ENCODE results near the gene LRP5.

Gene LRP5

DNA sequence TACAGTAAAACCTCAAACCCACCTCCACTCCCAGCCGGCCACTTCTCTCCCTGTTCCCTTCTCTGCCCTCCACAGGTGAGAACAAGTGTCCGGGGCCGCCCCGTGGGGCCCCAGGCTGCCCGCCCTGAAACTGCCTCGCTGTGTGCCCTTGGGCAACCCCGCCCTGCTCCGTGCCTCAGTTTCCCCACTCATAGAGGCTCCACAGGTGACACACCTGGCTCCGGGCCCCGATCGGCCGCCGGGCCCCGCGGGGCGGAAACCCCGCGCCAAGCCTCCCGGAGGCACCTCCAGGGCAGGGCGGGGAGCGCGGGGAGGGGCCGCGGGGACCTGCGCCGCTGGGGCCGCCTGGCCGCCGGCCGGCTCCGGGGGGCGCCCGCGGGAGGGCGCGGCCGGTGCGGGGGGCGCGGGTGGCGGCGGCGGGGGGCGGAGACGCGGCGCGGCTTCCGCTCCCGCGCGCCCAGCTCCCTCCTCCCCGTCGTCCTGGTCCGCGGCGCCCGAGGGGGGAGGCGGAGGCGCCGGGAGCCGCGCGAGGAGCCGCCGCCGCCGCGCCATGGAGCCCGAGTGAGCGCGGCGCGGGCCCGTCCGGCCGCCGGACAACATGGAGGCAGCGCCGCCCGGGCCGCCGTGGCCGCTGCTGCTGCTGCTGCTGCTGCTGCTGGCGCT lies at the start of gene LRP5:
TSS of gene LRP5 (plus strand) at position 475 of the 663 bp plus-strand sequence. CDS start at position 599, 124 bp downstream.
- in situ Hi-C loops (cut with MboI; ENCODE audit: low sequenced_read_pairs), result no loop called here

DNA sequence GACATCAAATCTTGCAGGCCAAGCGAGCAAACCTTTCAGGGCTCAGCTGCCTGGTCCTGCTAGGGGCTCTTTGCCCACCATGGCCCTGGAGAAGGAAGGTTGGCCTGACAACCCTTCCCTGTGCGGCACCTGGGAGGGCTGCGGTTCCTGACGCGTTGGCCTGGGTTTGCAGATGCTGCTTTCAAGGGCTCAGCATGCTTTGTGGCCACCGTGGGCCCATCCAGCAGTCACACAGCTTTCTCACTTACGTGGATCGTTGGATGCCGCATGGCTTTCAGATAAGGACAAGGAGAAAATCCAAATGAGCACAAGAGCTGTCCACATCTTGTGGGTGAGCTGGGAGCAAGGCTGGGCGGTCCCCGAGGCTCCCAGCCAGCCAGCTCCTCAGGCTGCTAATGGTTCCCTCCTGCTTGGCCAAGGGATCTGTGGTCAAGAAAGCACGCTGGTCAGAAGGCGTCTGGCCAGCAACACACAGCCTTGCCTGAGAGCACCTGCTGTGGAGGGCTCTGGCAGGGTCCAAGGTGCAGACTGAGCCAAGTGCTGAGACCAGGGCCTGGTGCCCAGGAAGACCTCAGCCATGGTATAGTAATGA lies 48.9 kb upstream of the LRP5 start:
- in situ Hi-C loops (cut with MboI; ENCODE audit: low sequenced_read_pairs), result no loop called here

DNA sequence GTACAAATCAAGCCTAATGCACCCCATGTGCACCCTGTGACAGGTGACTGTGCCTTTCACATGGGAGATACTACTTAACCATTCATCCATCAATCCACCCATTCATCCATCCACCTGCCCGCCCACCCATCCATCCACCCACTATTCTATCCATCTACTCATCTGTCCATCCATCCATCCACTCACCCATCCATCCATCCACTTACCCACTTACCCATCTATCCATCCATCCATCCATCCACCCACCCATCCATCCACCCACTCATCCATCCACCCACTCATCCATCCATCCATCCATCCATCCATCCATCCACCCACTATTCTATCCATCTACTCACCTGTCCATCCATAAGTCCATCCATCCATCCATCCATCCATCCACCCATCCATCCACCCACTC lies 48.1 kb upstream of the LRP5 start:
- in situ Hi-C loops (cut with MboI; ENCODE audit: low sequenced_read_pairs), result no loop called here

DNA sequence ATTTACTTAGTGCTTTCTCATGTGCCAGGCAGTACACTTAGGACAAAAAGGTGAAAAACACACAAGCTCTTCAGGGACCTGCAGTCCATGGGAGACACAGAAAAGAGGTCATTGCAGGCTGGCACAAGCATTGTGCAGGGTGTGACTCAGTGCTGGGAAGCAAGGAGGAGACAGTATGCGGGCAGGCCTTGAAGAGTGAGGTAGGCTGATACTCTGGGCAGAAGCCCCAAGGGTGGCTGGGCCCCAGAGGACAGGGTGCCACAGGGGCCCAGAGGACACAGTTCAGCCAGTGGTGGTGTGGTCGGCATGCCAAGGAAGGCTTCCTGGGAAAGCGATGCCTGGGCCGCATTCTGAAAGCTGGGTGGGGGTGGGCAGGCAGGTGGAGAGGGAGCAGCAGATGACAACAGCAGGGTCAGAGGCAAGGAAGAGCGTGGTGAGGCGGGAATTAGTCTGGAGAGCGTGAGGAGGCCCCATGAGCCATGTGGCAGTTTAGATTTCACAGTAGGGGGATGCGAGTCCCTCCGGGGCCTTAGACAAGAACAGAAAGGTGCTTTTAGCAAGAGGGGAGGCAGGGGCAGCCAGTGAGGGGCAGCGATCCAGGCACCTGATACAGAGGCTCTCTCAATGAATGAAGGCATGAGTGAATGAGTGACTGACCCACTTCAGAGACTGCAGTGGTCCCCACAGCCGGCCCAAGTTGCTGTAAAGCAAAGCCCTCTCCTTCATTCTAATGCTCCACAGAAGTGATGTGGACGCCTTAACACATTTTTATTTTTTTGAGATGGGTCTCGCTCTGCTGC lies 47.5 kb upstream of the LRP5 start:
- in situ Hi-C loops (cut with MboI; ENCODE audit: low sequenced_read_pairs), result no loop called here

GRCh38 chr11:68266121-68266891 lies 46.1 kb upstream of the LRP5 start:
- in situ Hi-C loops (cut with MboI; ENCODE audit: low sequenced_read_pairs), result no loop called here

GRCh38 chr11:68266936-68267880 lies 45.2 kb upstream of the LRP5 start:
- in situ Hi-C loops (cut with MboI; ENCODE audit: low sequenced_read_pairs), result no loop called here

- in situ Hi-C loops (cut with MboI; ENCODE audit: low sequenced_read_pairs), result no loop called here
Observed at GRCh38 chr11:68267881-68268240, 44.5 kb upstream of the LRP5 start.

DNA sequence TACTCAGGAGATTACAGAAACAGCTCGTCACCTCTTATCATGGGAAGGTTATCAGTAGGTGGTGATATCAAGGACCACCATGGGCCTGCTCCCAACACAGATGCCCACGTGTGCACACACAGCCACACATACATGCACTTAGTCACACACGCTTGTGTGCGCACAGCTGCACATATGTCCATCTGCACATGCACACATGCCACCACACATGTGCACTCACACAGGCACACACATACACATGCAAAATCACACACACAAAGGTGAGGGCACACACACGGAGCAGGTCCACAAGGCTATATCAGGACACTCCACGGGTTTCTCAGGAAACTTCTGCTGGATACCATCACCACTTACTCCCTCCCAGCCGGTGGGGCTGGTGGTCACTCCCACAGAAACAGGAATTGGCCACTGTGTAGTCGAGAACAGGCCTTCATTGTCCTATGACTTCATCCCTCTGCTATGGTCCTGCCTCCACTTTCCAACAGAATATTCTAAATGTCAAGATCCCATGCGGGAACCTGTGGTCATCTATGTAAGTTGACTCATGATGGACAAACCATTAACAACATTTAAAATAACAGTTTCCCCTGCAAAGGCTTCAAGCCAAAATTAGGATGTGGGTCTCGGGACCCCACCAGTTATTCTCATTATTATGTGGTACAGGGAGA lies 42.8 kb upstream of the LRP5 start:
- in situ Hi-C loops (cut with MboI; ENCODE audit: low sequenced_read_pairs), result no loop called here

DNA sequence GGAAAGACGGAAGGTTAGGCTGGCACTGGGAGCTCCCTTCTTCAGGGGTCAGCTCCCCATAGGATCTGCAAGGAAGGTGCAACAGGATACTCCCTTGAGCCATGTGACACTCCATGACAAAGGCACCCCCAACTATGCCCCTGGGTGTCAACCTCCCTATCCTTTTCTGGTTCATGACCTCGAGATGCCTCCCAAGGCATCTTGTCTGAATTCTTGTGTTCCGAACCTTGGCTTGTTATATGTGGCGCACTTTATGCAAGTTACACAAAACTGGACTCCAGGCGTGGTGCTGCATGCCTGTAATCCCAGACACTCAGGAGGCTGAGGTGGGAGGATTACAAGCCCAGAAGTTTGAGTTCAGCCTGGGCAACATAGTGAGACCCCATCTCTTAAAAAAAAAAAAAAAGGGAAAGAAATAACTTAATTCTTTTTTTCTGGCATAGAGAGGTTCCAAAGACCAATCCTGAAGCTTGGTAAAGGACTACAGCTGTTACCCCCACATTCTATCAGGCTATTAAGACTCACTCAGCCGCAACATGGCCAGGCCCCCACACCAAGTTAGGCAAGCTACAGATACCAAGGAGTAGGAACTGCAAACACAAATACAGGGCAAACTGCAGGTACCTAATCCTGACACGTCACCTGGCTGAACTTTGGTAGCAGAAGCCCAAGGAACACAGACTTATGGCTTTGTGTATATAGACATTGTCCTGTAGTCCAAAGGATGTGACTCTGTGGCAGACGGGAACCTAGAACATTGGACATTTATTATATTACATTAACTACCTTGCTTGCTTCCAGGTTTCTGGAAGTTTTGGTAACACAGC lies 42.0 kb upstream of the LRP5 start:
- in situ Hi-C loops (cut with MboI; ENCODE audit: low sequenced_read_pairs), result no loop called here

DNA sequence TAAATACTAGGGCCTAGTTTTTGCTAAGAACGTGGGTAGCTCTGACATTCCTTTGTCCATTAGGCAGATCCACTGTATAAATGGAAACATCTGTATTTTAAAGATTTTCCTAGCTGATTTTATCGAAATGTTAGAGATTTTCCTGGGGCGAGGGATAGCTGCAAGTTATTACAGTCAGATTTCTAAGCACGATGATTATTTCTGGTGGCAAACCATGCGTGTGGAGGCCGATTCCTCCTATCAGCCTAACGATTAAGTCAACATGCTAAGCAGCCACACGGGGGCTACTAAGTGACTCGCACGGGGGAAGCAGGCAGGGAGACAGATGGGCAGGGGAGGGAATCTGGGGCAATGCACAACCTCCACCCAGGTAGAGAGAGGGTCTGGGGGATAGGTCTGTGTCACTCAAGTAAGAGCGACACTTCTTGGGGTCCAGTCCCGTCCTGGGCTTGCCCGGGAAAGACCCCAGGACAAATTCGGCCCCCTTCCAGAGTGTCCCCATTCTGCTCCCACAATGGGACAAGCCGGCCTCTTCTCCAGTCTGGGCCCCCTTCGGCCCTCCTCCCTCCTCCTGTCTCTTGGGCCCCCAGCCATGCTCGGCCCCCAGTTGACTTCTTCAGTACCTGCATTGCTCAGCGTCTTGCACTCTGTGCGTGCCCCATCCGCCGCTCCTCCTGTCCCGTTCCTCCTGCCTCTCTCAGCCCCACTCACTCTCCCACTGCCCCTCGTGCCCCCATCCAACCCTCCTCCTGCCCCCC lies 41.2 kb upstream of the LRP5 start:
- in situ Hi-C loops (cut with MboI; ENCODE audit: low sequenced_read_pairs), result no loop called here

GRCh38 chr11:68271781-68272608 lies 40.4 kb upstream of the LRP5 start, which contains the start of gene C11orf24:
TSS of gene C11orf24 (minus strand) at chr11:68271973. CDS start at chr11:68263767, 8,206 bp downstream.
- in situ Hi-C loops (cut with MboI; ENCODE audit: low sequenced_read_pairs), result no loop called here

DNA sequence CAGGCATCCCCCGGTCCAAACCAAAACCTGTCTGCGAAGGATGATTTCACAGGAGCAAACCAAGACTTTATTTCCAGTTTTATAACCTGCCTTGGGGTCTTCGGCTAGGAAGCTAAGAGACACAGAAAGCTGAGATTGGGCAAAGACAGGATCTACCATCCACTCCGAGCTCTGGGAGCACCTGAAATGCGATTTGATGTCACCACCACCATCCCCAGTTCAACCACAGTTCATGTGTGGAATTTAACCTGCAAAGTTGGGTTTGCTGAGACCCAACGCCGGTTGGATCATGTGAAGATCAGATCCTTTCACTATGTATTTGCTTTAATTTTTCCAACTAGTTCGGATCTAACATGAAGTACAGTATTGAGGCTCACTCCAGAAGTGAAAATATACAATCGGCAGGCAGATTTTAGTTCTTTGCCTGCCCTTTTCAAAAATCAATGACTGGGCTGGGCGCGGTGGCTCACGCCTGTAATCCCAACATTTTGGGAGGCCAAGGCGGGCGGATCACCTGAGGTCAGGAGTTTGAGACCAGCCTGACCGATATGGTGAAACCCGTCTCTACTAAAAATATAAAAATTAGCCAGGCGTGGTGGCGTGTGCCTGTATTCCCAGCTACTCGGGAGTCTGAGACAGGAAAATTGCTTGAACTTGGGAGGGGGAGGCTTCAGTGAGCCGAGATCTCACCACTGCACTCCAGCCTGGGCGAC lies 39.2 kb upstream of the LRP5 start:
- in situ Hi-C loops (cut with MboI; ENCODE audit: low sequenced_read_pairs), result no loop called here

- in situ Hi-C loops (cut with MboI; ENCODE audit: low sequenced_read_pairs), result no loop called here
Observed at GRCh38 chr11:68274306-68274705, 38.1 kb upstream of the LRP5 start.

DNA sequence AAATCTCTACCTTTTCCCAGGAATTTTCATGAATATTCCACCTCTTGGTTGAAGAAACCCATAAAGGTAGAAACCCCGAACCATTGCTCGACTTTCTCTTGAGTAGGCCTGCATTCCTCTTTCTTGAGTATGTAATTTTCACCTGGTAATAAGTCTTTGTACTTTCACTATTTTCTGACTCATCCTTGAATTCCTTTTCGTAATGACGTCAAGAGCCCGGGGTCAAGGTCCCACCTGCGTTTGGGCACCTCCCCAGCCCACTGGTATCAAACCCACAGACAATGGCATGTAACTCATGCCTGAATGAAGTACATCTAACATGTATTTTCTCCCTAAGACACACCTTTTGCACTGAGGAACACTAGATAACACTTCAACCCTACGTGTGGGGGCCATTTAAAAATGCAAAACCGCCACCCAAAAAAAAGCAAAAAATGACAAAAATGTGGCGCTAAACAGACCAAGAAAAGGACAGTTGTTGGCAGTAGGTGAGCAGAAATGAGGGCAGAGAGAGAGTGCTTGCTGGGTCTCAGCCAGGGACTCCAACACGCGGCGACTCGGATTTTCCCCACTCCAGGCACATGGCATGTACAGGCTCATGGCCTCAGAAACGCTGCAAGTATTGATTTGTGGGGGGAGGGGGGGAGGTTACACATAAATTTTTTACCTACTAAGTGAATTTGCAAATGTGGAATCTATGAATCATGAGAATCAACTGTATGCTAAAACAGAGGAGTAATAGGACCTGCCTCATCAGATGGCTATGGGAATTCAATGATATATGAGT lies 36.5 kb upstream of the LRP5 start:
- in situ Hi-C loops (cut with MboI; ENCODE audit: low sequenced_read_pairs), result no loop called here

DNA sequence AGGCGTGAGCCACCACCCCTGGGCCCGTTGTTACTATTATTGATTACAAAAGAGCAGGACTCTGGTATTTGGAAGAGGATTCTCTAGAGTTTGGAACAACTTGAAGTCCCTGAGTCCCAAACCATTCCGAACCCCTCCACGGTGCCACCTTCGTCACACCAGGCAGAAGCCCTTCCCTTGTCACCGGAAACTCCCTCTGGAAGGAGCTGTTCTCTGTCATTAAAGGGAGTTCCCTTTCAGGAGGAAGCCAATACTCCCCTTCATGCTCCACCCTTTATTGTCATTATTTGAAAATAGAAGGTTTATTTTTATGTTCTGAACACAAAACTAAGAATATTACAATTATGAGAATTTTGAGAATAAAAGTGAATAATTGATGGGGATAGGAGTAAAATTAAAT lies 35.5 kb upstream of the LRP5 start:
- in situ Hi-C loops (cut with MboI; ENCODE audit: low sequenced_read_pairs), result no loop called here

- in situ Hi-C loops (cut with MboI; ENCODE audit: low sequenced_read_pairs), result no loop called here
Observed at GRCh38 chr11:68279676-68280075, 32.7 kb upstream of the LRP5 start.
